ENCODE measurements around the gene TMEM178B. TPM values are rescaled to one million over a fixed set of nuclear protein-coding genes. Genes with fewer than 3 reads are reported as not detected.
"Not testable (repeated sequence)": the region's sequence is repeated elsewhere in the genome, so short reads cannot be mapped to it uniquely, and the experiment has no call there.

The TMEM178B gene
- total RNA-seq, 4 donors from 2014 or later: 0.15 to 1.2 (median 0.58) TPM

GRCh38 chr7:141160246-141160860, 86.5 kb downstream of the TMEM178B start:
- no peak overlapping the region for H3K4me3 ChIP-seq (ENCODE audit: low read depth, poor library complexity, severe bottlenecking)
- intact Hi-C loops (cut with DNase I; ENCODE audit: low total_unique reads): no loop called here
- TF ChIP-seq POLR2A (IDR thresholded peaks at IDR 0.05): no peak
- TF ChIP-seq CTCF (IDR thresholded peaks at IDR 0.05): no peak
- DNase-seq (ENCODE audit: low spot score in 2 of 2): no peak
- 83 to 91% methylated on average over 7 of the region's 7 CpGs for WGBS, 2 donors

GRCh38 chr7:141161550-141162535, 88.0 kb downstream of the TMEM178B start:
- H3K4me3 ChIP-seq (ENCODE audit: low read depth, poor library complexity, severe bottlenecking): no peak overlapping the region
- intact Hi-C loops (cut with DNase I; ENCODE audit: low total_unique reads): no loop called here
- WGBS, 2 donors: 73 to 74% methylated on average over 14 of the region's 14 CpGs
- no peak for DNase-seq (ENCODE audit: low spot score in 2 of 2)
- TF ChIP-seq POLR2A (IDR thresholded peaks at IDR 0.05) (no peak), CTCF (IDR thresholded peaks at IDR 0.05) (no peak)

GRCh38 chr7:141165521-141165920, 91.7 kb downstream of the TMEM178B start:
- no peak overlapping the region for H3K4me3 ChIP-seq (ENCODE audit: low read depth, poor library complexity, severe bottlenecking)
- 47 to 62% methylated on average over 2 of the region's 2 CpGs for WGBS, 2 donors
- no peak for DNase-seq (ENCODE audit: low spot score in 2 of 2)
- no peak for TF ChIP-seq POLR2A (IDR thresholded peaks at IDR 0.05)
- no peak for TF ChIP-seq CTCF (IDR thresholded peaks at IDR 0.05)
- intact Hi-C loops (cut with DNase I; ENCODE audit: low total_unique reads): no loop called here

GRCh38 chr7:141166926-141167325, 93.1 kb downstream of the TMEM178B start:
- WGBS, 2 donors: 85 to 91% methylated on average over 6 of the region's 6 CpGs
- no peak overlapping the region for H3K4me3 ChIP-seq (ENCODE audit: low read depth, poor library complexity, severe bottlenecking)
- no peak for DNase-seq (ENCODE audit: low spot score in 2 of 2)
- TF ChIP-seq POLR2A (IDR thresholded peaks at IDR 0.05): no peak
- TF ChIP-seq CTCF (IDR thresholded peaks at IDR 0.05): no peak
- intact Hi-C loops (cut with DNase I; ENCODE audit: low total_unique reads): no loop called here

- intact Hi-C loops (cut with DNase I; ENCODE audit: low total_unique reads): no loop called here
- 73 to 74% methylated on average over 11 of the region's 11 CpGs for WGBS, 2 donors
- DNase-seq (ENCODE audit: low spot score in 2 of 2): no peak
- no peak for TF ChIP-seq CTCF (IDR thresholded peaks at IDR 0.05)
- TF ChIP-seq POLR2A (IDR thresholded peaks at IDR 0.05): no peak
- no peak overlapping the region for H3K4me3 ChIP-seq (ENCODE audit: low read depth, poor library complexity, severe bottlenecking)
Measured at GRCh38 chr7:141167381-141167964, 93.6 kb downstream of the TMEM178B start.

- DNase-seq (ENCODE audit: low spot score in 2 of 2); intact Hi-C loops (cut with DNase I; ENCODE audit: low total_unique reads): not testable (repeated sequence)
- 85 to 87% methylated on average over 2 of the region's 2 CpGs for WGBS, 2 donors
Measured at GRCh38 chr7:141169157-141169556, 95.3 kb downstream of the TMEM178B start.

GRCh38 chr7:141175728-141176127, 101.9 kb downstream of the TMEM178B start:
- DNase-seq (ENCODE audit: low spot score in 2 of 2); intact Hi-C loops (cut with DNase I; ENCODE audit: low total_unique reads); H3K4me3 ChIP-seq (ENCODE audit: low read depth, poor library complexity, severe bottlenecking): not testable (repeated sequence)
- 83 to 91% methylated on average over 1 of the region's 1 CpG for WGBS, 2 donors

More at GRCh38 chr7:141169157-141169556, 95.3 kb downstream of the TMEM178B start:
- not testable (repeated sequence) for H3K4me3 ChIP-seq (ENCODE audit: low read depth, poor library complexity, severe bottlenecking)

GRCh38 chr7:141177120-141177519, 103.3 kb downstream of the TMEM178B start:
- WGBS, 2 donors: 83 to 93% methylated on average over 5 of the region's 5 CpGs
- intact Hi-C loops (cut with DNase I; ENCODE audit: low total_unique reads); H3K4me3 ChIP-seq (ENCODE audit: low read depth, poor library complexity, severe bottlenecking); DNase-seq (ENCODE audit: low spot score in 2 of 2): not testable (repeated sequence)

All from lower leg skin (tissue), 4 donors.